ENCODE data around the gene DBT.
"Not testable (repeated sequence)": the region's sequence is repeated elsewhere in the genome, so short reads cannot be mapped to it uniquely, and the experiment has no call there.

DBT gene

DNA sequence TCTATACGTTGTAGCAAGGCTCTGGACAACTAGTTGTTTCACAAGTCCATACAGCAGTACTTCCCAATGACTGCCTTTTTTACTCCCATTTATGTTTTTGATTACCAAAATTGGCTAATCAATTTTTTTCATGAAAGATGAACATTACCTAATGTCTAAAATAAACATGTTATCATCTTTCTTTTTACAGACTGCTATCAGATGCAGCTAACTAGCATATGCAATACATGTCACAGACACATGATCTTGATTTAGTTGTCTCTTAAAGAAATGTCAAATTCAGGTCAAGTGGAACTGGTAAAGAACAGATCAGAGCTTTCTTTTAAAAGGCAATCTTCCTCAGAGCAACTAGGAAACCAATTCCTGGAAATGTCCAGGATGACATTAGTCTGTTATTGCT is 630 bp upstream of the DBT start:
- no peak for DNase-seq

DNA sequence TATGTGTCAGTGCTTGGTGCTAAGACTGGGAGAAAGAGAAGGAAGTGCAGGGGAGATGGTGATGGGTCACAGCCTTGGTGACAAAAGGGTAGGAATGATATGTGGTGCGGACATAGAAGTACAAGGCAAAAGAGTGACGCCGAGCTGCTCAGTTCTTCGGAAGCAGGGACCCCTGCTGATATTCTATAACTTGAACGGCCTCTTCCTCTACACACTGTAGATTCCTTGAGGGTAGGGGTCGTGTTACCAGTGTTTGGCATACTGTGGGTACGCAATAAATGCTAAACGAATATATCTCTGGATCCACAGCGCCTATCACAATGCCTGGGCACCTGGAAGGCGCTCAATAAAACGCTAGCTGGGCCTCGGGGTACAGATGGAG is 488 bp downstream of the DBT start:
- DNase-seq, result no peak

DNA sequence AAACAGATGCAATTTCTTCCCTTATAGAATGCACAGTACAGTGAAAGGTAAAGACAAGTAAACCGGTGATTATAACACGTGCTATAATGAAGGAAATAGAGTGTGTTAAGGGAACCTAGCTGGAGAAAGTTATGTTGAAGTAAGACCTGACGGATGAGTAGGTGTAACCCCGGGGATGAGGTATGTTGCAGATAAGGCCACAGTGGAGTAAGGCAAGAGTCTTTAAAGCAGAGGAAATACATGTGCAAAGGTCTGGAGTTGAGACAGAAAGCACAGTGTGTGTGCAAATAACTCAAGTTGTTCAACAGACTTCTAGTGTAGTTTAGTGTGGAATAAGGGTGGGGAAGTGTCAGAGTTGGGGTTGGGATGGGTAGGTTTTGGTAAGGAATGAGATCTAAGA is 2.9 kb downstream of the DBT start:
- DNase-seq, result no peak

DNA sequence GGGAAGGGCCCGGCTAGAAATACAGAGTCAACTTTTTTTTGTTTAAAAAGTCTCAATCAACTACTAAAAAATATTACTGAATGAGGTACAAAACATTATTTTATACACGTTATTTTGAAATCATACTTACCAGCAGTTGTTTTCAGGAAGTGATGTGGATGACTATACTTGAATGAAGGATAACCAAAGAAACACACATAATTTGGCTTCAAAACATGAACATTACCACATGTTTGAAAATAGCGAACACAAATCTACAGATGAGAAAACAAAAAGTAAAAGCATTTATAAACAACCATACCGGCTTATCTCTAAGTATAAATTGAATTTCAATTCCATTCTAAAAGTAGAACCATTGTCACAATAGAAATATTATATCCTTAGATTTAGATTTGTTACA is 9.0 kb downstream of the DBT start:
- no peak for DNase-seq

DNA sequence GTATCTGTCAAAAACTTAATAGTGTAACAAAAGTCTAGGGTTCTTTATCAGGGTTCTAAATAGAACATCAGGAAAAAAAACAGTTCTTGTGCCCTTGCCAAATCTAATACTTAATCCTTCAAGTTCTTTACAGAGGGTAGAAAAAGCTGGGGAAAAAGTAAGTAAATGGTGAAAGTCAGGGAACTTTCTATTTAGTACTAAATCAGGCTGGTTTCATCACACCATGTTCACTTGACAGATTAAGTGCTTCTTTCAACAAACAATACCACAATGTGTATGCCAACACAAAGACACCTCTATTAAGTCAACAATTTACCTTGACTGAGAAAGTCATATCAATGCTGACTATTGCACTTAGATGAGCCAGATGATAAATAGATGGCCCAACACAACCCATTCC is 9.7 kb downstream of the DBT start:
- no peak for DNase-seq

DNA sequence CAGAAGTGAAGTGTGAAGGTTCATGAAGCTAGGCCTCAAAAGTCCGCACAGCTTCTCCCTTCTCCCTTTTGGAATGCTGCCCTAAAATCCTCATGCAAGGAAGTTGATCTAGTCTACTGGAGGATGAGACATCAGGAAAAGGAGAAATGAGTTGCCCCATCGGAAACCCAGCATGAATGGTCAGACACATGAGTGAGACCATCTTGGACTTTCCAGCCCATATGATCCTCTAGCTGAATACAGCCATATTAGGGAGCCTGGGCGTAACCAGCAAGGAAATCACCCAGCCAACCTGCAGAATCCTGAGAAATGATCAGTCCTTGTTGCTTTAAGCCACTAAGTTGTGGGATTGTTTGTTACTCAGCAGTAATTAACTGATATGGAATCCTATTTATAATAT is 12.5 kb downstream of the DBT start:
- DNase-seq, result no peak

DNA sequence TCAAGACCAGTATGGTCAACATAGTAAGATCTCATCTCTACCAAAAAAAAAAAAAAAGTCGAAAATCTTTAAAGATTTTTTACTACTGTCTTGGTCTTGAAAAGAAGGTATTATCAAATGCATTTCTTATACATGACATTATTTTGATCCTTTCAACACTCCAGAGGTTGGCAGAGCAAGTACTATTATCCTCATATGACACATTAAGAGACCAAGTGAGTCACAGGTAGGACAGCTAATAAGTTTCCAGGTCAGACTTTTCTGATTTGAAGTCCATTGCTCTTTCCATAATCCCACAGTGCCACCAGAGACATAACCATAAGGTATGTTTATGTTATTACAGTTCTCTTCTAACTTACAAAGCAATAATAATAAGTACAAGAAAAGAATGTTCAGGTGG is 15.2 kb downstream of the DBT start:
- no peak for DNase-seq

DNA sequence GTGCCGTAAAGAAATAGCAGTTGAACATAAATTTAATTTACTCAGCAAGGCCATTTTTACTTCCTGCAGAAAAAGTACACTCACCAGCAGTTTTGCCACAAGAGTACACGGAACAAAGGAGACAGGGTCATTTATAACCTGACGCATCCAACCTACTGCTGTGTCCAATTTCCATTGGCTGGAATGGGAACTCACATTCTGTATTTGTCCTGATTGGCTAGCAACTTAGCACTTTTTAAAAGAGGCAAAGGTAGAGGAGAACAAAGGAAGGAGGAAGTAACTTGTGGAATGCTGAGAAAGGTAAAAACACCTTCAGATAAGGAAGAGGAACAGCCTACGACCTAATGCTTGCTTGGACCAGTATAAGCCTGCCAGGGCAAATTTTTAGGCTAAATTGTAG is 16.1 kb downstream of the DBT start:
- DNase-seq, result not testable (repeated sequence)

DNA sequence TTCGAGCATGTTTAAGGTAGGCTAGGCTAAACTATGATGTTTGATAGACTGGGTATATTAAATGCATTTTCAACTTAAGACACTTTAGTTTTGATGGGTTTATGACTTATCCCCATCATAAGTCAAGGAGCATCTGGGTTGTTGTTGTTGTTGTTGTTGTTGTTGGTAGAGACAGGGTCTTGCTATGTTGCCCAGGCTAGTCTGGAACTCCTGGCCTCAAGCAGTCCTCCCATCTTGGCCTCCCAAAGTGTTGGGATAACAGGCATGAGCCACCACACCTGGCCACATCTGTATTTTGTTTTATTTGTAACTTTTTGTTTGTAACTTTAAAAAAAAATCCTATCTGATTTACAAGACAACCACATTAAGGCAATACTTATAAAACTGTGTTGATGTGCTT is 17.5 kb downstream of the DBT start:
- no peak for DNase-seq

DNA sequence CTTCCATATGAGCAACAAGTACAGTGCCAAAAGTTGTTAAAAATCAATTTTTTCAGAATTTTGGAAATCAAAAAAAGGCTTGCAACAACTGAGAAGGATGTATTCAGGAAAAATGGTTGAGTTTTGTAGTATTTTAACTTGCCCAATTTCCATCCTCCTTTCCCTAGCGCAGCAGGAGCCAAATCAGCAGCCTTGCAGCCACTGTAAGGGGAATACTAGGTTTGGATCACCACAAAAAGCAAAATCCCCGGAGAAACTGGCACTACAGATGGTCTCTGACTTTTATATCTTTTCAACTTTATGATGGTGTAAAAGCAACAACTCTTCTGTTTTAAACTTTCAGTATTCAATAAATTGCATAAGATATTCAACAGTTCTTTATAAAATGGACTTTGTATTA is 17.9 kb downstream of the DBT start:
- no peak for DNase-seq

DNA sequence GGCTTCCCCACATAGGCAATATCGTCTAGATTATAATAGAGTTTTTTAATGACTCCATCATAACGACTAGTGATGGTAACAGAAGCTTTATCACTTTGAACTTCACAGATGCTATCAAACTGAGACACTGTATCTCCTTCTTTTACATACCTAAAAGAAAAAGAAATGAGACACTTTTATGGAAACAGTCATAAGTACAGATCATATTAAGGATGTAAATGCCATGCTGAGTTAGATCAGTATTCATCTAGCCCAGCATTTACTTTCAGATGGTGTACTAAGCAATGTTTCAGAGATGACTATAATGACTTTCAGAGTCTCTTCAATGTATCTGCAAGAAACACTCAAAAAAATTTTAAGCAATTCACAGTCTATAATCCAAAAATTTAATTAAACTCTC is 18.9 kb downstream of the DBT start:
- no peak for DNase-seq

DNA sequence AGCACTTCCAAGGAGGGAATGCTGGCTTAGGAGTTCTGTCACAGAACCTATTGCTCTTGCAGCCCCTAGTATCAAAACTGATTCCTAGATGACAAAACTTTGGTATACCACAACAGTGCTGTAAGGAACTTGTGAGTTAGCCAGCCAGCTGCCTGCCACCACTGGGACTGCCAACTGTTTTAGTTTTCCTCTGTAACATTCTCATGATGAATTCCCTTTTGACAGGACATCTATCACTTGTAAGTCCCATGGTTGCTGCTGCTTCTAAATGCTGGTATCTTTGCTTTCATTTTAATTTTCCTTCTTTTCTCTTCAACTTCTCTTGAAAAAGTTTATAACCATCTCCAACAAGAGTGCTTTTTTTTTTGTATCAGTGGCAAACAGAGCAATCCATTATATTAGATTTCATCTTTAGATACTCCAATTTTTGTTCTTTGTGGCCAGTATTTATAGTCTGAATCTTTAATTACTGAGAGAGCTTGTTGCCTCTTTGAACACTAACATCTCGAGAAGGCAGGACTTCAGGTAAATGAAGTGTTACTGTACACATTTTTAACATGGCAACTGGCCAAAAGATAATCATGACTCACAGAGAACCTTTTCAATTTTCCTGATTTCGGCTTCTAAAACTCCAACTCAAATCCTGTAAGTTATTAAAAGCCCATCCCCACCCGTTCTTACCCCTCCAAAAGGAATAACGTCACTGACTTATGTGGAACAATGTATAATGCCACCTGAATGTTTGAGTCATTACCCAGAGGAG is 19.8 kb downstream of the DBT start:
- no peak for DNase-seq

DNA sequence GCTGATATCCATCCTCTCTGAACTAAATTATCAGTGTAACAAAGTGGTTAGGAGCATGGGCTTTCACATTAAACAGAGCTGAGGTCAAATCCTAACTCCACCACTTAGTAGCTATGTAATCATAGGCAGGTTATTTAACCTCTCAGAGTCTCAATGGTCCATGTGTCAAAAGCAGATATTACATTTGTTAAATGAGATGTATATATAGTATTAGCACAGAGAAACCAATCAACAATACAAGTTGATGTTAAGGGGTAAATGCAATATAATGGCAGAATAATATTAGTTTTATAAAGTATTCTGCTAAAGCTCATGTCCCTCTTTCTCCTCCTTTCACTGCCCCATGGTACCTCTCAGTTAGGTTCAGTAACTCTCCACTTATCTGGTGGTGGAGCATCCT is 27.2 kb downstream of the DBT start:
- no peak for DNase-seq

DNA sequence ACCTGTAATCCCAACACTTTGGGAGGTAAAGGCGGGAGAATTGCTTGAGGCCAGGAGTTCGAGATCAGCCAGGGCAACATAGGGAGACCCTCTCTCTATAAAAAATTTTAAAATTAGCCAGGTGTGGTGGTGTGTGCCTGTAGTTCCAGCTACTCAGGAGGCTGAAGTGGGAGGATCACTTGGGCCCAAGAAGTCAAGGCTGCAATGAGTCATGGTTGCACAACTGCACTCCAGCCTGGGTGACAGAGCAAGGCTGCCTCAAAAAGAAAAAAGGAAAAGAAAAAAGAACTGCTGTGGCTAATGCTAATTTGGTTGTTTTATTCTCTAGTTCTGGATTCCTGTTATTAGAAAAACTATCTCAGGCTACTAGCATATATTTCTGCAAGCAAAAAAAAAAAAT is 29.8 kb downstream of the DBT start:
- DNase-seq, result no peak

DNA sequence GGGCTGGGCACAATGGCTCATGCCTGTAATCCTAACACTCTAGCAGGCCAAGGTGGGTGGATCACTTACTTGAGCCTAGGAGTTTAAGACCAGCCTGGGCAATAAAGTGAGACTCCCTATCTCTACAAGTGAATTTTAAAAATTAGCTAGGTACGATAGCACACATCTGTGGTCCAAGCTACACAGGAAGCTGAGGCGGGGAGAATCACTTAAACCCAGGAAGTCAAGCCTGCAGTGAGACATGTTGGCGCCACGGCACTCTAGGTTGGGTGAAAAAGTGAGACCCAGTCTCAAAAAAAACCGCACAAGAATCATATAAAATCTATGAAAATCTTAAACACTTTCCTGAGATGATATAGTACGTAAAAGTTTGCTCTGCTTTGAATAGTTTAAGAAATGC is 30.2 kb downstream of the DBT start:
- DNase-seq, result no peak

DNA sequence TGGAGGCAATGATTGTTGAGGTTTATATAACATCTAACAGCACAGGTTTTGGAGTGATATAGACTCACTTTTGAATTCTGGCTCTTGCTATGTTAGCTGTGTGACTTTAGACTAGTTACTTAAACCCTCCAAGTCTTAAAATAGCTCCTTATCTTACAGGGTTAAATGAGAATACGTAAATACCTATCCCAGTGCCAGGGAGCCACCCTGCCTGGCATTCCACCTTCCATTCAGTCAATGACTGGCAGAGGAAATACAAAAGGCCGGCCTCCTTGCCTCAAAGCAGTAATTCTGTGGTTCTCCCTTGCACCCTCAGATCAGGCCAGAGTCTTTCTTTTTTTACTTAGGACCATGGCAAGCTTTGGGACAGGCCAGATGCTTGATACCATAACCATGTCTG is 31.8 kb downstream of the DBT start:
- no peak for DNase-seq

DNA sequence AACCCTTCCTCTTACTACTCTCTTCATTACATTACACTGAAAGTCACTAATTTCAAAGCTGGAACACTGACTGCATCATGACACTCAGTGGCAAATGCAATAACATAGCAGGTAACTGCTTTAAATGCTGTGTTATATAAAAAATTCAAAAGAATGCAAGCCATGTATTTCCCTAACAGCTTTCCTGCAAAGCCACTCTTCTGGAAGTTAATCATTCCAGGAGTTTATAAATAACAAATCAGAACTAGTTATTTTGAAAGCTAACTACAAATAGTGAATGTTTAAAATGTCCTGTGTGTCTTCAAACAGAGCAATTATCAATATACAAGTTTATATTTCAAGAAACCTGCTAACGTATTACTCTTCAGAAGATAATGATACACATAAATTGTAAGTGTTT is 34.5 kb downstream of the DBT start:
- no peak for DNase-seq

DNA sequence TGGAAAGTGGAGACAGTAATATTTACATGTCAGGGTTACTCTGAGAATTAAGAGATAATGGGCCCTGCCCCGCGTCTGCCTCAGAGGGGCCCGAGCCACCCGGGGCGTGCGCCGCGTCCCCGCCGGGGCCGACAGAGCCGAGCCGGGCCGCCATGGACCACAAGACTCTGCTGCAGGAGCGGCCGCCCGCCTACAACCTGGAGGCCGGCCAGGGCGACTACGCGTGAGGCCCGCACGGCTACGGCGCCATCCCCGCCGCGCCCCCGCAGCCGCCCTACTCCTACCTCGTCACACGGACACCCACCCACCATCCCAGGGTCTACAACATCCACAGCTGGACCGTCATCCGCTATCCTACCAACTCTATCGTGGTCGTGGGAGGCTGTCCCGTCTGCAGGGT is 36.5 kb downstream of the DBT start:
- no peak for DNase-seq

DNA sequence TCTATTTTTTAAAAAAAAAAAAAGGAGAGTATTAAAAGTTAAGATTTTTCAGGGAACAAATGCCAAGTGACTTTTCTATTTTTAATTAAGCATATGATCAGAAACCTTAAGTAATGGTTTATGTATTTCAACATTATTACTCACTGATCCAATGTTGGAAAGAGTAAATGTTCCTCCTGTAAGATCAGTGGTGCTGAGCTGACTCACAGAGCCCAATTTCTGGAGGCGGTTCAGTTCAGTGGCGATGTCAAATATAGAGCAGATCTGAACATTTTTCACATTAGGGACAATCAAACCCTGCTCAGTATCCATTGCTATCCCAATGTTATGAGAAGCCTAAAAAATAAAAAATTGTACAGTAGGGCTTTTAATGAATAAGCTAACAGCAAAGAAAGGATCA is 43.3 kb downstream of the DBT start:
- no peak for DNase-seq

DNA sequence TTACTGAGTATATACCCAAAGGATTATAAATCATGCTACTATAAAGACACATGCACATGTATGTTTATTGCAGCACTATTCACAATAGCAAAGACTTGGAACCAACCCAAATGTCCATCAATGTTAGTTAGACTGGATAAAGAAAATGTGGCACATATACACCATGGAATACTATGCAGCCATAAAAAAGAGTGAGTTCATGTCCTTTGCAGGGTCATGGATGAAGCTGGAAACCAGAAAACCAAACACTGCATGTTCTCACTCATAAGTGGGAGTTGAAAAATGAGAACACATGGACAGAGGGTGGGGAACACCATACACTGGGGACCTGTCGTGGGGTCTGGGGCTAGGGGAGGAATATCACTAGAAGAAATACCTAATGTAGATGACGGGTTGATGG is 44.0 kb downstream of the DBT start:
- DNase-seq, result not testable (repeated sequence)

DNA sequence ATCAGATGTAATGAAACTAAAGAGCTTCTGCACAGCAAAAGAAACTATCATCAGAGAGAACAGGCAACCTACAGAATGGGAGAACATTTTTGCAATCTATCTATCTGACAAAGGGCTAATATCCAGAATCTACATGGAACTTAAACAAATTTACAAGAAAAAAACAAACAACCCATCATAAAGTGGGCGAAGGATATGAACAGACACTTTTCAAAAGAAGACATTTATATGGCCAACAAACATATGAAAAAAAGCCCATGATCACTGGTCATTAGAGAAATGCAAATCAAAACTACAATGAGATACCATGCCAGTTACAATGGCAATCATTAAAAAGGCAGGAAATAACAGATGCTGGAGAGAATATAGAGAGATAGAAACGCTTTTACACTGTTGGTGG is 44.5 kb downstream of the DBT start:
- not testable (repeated sequence) for DNase-seq

DNA sequence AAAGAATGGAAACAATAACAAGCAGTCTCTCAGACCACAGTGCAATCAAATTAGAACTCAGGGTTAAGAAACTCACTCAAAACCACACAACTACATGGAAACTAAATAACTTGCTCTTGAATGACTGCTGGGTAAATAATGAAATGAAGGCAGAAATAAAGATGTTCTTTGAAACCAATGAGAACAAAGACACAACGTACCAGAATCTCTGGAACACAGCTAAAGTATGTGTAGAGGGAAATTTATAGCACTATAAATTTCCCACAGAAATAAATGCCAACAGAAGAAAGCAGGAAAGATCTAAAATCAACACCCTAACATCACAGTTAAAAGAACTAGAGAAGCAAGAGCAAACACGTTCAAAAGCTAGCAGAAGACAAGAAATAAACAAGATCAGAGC is 46.9 kb downstream of the DBT start:
- DNase-seq, result not testable (repeated sequence)

DNA sequence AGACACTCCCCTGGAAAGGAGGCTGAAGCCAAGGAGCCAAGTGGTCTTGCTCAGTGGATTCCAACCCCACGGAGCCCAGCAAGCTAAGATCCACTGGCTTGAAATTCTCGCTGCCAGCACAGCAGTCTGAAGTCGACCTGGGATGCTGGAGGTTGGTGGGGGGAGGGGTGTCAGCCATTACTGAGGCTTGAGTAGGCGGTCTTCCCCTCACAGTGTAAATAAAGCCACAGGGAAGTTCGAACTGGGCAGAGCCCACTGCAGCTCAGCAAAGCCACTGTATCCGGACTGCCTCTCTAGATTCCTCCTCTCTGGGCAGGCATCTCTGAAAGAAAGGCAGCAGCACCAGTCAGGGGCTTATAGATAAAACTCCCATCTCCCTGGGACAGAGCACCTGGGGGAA is 49.6 kb downstream of the DBT start:
- DNase-seq, result not testable (repeated sequence)

DNA sequence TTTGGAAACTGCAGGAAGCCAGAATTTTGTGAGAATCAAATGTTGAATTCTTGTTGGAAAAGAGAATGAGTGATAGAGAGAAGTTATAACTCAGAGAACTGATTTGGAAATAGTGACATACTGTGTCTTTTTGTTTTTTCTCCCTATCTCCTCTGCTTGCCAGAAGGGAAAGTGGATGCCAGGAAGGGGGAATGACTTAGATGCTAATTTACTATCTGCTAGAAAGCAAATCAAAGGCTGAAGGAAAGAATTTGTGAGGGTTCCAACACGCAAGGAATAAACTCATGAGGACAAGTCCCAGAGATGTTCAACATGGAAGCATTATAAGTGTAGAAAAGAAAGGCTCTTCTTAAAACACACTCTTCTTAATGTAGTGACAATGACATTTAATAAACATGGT is 51.0 kb downstream of the DBT start:
- no peak for DNase-seq

DNA sequence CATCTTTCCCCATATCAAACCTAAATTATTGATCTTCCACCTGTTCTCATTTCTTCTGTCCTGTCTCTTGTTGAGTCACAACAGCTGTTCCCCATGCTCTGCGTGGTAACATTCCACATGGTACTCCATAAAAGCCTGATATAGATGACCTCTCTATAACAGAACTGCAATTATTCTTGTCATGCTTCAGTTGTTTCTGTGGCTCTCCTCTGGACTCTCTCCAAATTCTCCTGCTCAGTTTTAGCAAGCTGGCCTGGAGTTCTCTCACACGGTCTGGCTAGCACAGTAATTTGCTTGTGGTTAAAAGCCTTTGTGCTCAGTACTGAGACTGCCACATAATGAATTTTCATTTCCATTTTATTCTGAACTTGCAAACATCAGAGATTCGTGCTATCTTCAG is 61.0 kb downstream of the DBT start:
- no peak for DNase-seq

DNA sequence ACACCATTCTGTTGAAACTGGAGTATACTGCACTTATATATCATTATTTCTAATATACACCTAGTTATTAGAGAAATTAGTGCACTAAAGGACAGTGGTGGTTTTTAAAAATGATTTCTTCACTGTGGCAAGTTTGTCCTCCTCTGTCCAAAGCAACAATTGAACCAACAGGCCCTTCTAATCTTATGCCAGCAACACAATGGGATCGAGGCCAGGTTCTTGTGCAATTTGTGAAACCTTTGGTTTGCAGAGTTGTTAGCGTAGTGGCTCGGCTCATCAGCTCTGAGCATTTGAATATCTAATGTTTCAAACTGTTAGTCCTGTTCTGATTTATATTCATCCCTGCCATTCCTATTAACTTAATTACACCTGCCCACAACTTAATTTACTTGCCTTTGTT is 61.7 kb downstream of the DBT start:
- no peak for DNase-seq
